8988T (cell line): ENCODE results near the gene RIMBP2.
A peak's percentile ranks its signal among the peaks of the same experiment; 100 is the strongest.
"Not testable (repeated sequence)": the region's sequence is repeated elsewhere in the genome, so short reads cannot be mapped to it uniquely, and the experiment has no call there.

Experiments used
- DNase-seq: peaks from one replicate; pipeline ENCODE4 v3.0.0; 2011

RIMBP2 gene

GRCh38 chr12:130703733-130704375, 12.2 kb downstream of the RIMBP2 start:
- peak; percentile 1 for DNase-seq

GRCh38 chr12:130702966-130703732, 12.9 kb downstream of the RIMBP2 start:
- peak; percentile 4 for DNase-seq

GRCh38 chr12:130701402-130701744, 14.7 kb downstream of the RIMBP2 start:
- no peak for DNase-seq

- DNase-seq: no peak
These were observed 15.4 kb downstream of the RIMBP2 start for GRCh38 chr12:130700492-130701401.

GRCh38 chr12:130698106-130698505, 18.0 kb downstream of the RIMBP2 start:
- no peak for DNase-seq

- DNase-seq: no peak
These were observed 19.6 kb downstream of the RIMBP2 start for GRCh38 chr12:130696379-130697100.

GRCh38 chr12:130695061-130695460, 21.0 kb downstream of the RIMBP2 start:
- no peak for DNase-seq

- DNase-seq: no peak
These were observed 26.4 kb downstream of the RIMBP2 start for GRCh38 chr12:130689408-130690405.

GRCh38 chr12:130688999-130689398, 27.1 kb downstream of the RIMBP2 start:
- not testable (repeated sequence) for DNase-seq

GRCh38 chr12:130687796-130688778, 28.0 kb downstream of the RIMBP2 start:
- no peak for DNase-seq

GRCh38 chr12:130687190-130687589, 28.9 kb downstream of the RIMBP2 start:
- no peak for DNase-seq

- DNase-seq: no peak
These were observed 29.5 kb downstream of the RIMBP2 start for GRCh38 chr12:130686511-130686991.

- DNase-seq: no peak
These were observed 30.2 kb downstream of the RIMBP2 start for GRCh38 chr12:130685850-130686249.

GRCh38 chr12:130685250-130685787, 30.8 kb downstream of the RIMBP2 start:
- DNase-seq: no peak

- DNase-seq: no peak
These were observed 32.3 kb downstream of the RIMBP2 start for GRCh38 chr12:130683811-130684210.

GRCh38 chr12:130683080-130683479, 33.0 kb downstream of the RIMBP2 start:
- DNase-seq: no peak

- DNase-seq: no peak
These were observed 35.6 kb downstream of the RIMBP2 start for GRCh38 chr12:130680451-130680990.

GRCh38 chr12:130677957-130678558, 38.0 kb downstream of the RIMBP2 start:
- no peak for DNase-seq

- no peak for DNase-seq
These were observed 40.3 kb downstream of the RIMBP2 start for GRCh38 chr12:130675791-130676190.
